ENCODE results near the gene ZFP64. TPM values are rescaled to one million over a fixed set of nuclear protein-coding genes. Genes with fewer than 3 reads are reported as not detected.

ZFP64 gene
- polyA plus RNA-seq, 1 donor = 22.0 TPM

DNA sequence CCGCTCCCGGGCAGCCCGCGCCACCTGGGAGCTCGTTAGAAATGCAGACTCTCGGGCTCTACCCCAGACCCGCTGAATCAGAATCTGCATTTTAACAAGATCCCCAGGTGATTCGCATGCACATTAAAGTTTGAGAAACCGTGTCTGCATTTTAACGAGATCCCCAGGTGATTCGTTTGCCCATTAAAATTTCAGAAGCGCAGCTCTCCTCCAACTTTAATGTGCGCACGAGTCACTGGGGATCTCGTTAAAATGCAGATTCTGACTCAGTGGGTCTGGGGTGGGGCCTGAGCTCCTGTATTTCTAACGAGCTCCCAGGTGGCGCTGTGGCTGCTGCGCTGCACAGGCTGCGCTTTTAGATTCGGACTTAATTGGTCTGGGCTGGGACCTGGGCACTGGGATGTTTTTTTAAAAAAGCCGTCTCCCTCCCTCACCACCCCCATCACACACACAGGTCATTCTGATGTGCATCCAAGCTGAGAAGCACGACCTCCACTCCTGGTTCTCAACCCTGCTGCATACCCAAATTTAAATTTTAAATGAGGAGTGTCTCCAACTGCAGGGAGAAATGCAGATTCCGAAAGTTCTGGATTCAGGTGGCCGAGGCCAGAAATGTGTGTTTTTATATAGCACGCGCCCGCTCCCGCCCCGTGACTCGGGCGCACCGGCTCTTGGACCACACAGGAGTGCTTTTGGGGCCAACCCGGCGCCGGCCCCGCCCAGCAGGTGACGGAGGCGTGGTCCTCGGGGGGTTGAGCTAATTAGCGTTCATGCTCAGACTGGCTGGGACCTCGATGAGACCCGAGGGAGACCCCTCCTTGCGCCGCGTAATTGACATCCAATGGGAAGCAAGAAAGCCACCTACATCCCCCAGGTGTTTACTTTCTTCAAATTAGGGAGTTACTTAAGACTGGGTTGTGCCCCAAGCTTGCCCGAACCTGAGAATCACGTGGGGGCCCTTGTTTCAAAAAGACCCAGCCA is 85.8 kb downstream of the ZFP64 start:
- DNase-seq = peak; percentile 41

DNA sequence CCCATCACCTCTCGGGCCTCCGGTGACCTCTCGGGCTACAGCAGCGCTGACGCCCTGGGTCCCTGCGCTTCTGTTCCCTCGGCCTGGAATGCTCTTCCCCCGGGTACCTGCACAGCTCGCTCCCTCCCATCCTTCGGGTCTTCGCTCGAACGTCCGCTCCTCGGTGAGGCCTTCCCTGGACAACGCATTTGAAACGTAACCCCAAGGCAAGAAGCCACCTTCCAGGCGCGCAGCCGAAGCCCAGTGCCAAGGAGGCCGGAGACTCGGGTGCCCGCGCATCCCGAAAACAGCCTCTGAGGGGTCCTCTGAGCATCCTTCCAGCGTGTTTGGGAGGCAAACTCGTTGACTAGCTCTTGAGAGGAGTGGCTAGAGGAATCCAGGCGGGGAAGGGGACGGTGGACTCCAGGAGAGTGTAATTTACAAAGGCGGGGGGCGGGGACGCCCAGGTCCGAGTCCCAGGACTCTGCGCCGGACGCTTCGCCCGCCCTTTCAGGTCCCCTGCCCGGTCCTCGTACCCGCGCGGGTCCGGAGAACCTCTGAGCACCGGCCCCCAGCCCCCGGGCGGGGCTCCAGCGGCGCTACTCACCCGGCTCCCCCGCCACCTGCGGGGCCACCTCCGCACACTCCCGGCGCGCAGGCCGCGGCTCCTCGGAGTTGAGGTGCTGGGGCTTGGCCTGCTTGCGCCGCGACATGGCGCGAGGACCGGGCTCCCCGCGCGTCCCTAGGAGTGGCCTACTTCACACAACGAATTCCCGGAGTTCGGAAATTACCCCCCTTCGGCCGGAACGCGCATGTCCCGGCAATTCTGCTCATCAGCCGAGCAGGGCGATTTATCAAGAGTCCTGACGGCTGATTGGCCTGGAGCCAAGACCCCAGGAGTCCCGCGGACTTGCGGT is 86.8 kb downstream of the ZFP64 start:
- DNase-seq = peak; percentile 58

DNA sequence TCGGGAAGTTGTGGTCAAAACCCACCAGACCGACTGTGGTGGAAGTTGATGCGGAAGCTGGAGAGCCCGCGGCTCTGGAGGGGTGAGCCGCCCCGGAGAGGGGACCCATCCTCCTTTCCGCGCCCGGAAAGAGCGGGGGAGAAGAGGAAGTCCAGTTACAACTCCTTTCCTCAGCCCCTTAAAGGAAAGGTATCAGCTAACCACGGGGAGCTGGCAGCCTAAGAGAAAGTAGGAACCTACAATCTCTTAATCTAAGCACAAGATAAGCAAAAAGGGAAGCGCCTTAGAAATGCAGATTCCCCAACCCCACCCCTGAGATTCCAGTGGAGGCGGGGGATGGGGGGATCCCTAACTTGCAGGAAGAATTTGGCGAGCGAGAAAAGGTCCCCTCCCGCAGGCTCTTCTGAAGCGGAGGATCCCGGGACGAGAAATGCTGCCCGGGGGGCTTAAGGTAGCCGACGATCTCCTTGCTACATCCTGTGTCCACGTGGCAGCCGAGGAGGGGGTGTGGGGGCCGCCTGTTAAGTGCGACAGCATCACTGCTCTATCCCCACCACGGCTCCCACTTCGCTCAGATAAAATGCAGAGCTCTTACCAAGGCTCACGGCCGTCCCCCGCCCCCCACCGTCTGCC is 87.5 kb downstream of the ZFP64 start:
- peak; percentile 33 for DNase-seq

DNA sequence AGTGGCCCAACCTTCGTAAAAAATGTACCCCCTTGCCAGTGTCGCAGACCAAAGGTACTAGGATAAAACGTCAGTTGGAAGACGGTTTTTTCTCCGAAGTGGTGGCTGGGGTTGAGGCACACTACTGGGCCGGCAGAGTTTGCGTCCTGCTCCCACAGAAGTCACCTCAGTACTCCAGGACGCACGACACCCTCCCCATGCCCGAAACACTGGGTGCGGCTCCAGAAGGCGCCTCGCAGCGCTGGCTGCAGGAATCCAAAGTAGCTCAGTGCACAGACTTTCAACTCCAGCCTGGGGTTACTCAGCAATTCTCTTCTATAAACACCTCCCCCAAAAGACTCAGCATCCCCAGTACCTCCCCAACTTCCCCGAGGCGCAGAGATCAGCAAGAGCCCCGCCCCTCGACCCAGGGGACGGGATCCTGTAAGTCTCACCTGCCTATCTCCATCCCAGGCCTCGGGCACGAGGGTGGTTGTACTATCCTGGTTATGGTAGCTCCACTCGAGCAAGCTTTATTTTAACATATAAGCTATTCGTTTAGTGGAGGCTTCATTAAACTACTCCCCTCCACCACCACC is 88.2 kb downstream of the ZFP64 start:
- DNase-seq = peak; percentile 14

DNA sequence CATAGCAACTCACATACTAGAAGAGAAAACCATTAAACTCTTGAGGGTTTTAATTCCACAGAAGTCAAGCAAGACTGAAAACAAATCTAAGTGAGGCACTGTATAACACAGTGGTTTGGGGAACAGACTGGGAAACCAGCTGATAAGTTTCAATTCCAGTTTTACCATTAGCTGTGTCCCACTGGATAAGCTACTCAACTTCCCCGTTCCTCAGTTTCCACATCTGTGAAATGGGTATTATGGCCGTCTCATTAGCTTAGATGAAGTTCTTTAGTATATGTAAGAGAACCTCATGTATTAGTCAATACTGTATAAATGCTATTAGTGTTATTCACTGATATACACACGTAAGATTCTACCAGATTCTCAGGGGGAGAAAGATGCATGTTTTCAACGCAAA is 89.0 kb downstream of the ZFP64 start:
- DNase-seq = no peak

DNA sequence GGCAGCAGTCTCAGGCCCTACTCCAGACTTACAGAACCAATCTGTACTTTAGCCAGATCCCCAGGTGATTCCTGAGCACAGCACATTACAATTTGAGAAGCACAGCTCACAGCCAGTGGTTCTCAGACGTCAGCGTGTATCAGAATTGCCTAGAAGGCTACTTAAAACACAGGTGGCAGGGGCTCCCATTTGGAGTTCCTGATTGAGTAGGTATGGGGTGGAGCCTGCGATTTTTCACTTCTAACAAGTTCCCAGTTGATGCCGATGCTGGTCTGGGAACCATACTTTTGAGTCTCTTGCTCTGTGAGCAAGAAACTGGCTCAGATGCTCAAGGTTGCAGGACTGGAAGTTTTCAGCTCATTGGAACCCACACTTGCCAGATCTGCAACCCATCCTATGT is 89.5 kb downstream of the ZFP64 start:
- DNase-seq = no peak
